ENCODE measurements around the gene TP53I11.

The TP53I11 gene

GRCh38 chr11:44978274-44978960, 27.7 kb upstream of the TP53I11 start:
- peak; percentile 90 for DNase-seq

GRCh38 chr11:44977493-44977984, 26.9 kb upstream of the TP53I11 start:
- no peak for DNase-seq

GRCh38 chr11:44976576-44976975, 25.9 kb upstream of the TP53I11 start:
- DNase-seq = no peak

- no peak for DNase-seq
Observed at GRCh38 chr11:44974402-44975000, 23.8 kb upstream of the TP53I11 start.

- no peak for DNase-seq
Observed at GRCh38 chr11:44973632-44974401, 23.1 kb upstream of the TP53I11 start.

- DNase-seq = no peak
Observed at GRCh38 chr11:44972746-44973435, 22.2 kb upstream of the TP53I11 start.

GRCh38 chr11:44971185-44971584, 20.5 kb upstream of the TP53I11 start:
- DNase-seq = no peak

GRCh38 chr11:44970293-44970692, 19.6 kb upstream of the TP53I11 start:
- no peak for DNase-seq

GRCh38 chr11:44969651-44970252, 19.1 kb upstream of the TP53I11 start:
- no peak for DNase-seq

GRCh38 chr11:44968510-44968909, 17.8 kb upstream of the TP53I11 start:
- DNase-seq = peak; percentile 37

- peak; percentile 26 for DNase-seq
Observed at GRCh38 chr11:44967930-44968496, 17.3 kb upstream of the TP53I11 start.

- no peak for DNase-seq
Observed at GRCh38 chr11:44966694-44967093, 16.0 kb upstream of the TP53I11 start.

GRCh38 chr11:44964526-44965209, 14.0 kb upstream of the TP53I11 start:
- DNase-seq = peak; percentile 85

GRCh38 chr11:44963948-44964347, 13.3 kb upstream of the TP53I11 start:
- DNase-seq = no peak

GRCh38 chr11:44963136-44963535, 12.5 kb upstream of the TP53I11 start:
- DNase-seq = no peak

GRCh38 chr11:44962464-44962863, 11.8 kb upstream of the TP53I11 start:
- DNase-seq = no peak

GRCh38 chr11:44960200-44960845, 9.6 kb upstream of the TP53I11 start:
- no peak for DNase-seq

GRCh38 chr11:44959064-44959463, 8.4 kb upstream of the TP53I11 start:
- DNase-seq = no peak

- DNase-seq = no peak
Observed at GRCh38 chr11:44957776-44958564, 7.3 kb upstream of the TP53I11 start.

GRCh38 chr11:44957040-44957515, 6.4 kb upstream of the TP53I11 start:
- DNase-seq = no peak

Data from DMS79 treated with DMSO at 0.1 percent for 48 hours (cell line).